H1 (cell line): Measurements from ENCODE around the gene TMEM18. TPM values are rescaled to one million over a fixed set of nuclear protein-coding genes. Genes with fewer than 3 reads are reported as not detected.

Experiments
- CTCF ChIA-PET: fragments of 300-600 bp; sonication (Branson Sonifier 250); formaldehyde crosslinking; loops from one replicate; lab custom pipeline; 2021; ENCODE audit not compliant: partially characterized antibody; lab: Charles Lee
- POLR2A ChIA-PET: fragments of 300-600 bp; sonication (Branson Sonifier 250); formaldehyde crosslinking; loops from one replicate; lab custom pipeline; 2021; ENCODE audit warnings: inconsistent platforms; ENCODE audit not compliant: partially characterized antibody; lab: Charles Lee
- DNase-seq, 2 experiments: peaks; one replicate each; pipeline versions ENCODE4 v3.0.0 to v3.0.0-alpha.2; 2010 to 2022; ENCODE audit warnings: low spot score in 2 of 2, low read depth in 1 of 2, mixed read lengths in 1 of 2
- FAIRE-seq: peaks from 2 replicates; lab custom pipeline; 2011; peaks lifted over from hg19 to GRCh38; lab: Jason Lieb, UNC
- H2AFZ ChIP-seq: 2 replicates; pipeline ENCODE4 v1.8.1; 2012; ENCODE audit warnings: low read length, inconsistent platforms
- H2AK5ac ChIP-seq: 2 replicates; pipeline ENCODE4 v1.6.1; 2013; ENCODE audit warnings: low read depth, low read length
- H2BK120ac ChIP-seq: replicated peaks from 2 replicates; pipeline ENCODE3; 2013; ENCODE audit warnings: low read depth, low read length, inconsistent platforms
- H2BK12ac ChIP-seq: 2 replicates; pipeline ENCODE4 v1.6.1; 2013; ENCODE audit warnings: low read depth, low read length
- H2BK15ac ChIP-seq: 2 replicates; pipeline ENCODE4 v1.6.1; 2013; ENCODE audit warnings: low read length
- H2BK20ac ChIP-seq: 2 replicates; pipeline ENCODE4 v1.6.1; 2013; ENCODE audit warnings: low read length
- H2BK5ac ChIP-seq: 2 replicates; pipeline ENCODE4 v1.6.1; 2013; ENCODE audit warnings: low read depth, low read length
- H3K14ac ChIP-seq: 2 replicates; pipeline ENCODE4 v1.6.1; 2013; ENCODE audit warnings: inconsistent platforms; ENCODE audit not compliant: insufficient read length
- H3K18ac ChIP-seq: 2 replicates; pipeline ENCODE4 v1.6.1; 2013; ENCODE audit warnings: low read length; ENCODE audit errors: extremely low read depth
- H3K23ac ChIP-seq: 2 replicates; pipeline ENCODE4 v1.6.1; 2013; ENCODE audit warnings: inconsistent platforms; ENCODE audit not compliant: insufficient read length
- H3K23me2 ChIP-seq: 2 replicates; pipeline ENCODE4 v1.6.1; 2013; ENCODE audit warnings: low read depth, low read length
- H3K27ac ChIP-seq: 2 replicates; pipeline ENCODE4 v1.6.1; 2011; ENCODE audit warnings: low read depth, low read length, inconsistent platforms
- H3K27me3 ChIP-seq, 4 experiments: replicated peaks in 1 of 4; 1 replicate in 1 of 4; 2 replicates in 3 of 4; pipeline versions ENCODE4 v1.6.1 to v1.8.1; 2011 to 2013; ENCODE audit warnings: low read length in 3 of 4, mild to moderate bottlenecking in 3 of 4, inconsistent platforms in 2 of 4, mixed read lengths in 2 of 4, moderate library complexity in 1 of 4; ENCODE audit not compliant: control insufficient read depth in 3 of 4, insufficient read depth in 3 of 4; ENCODE audit errors: extremely low read depth in 1 of 4
- H3K36me3 ChIP-seq, 4 experiments: 2 replicates each; pipeline versions ENCODE4 v1.6.1 to v1.8.1; 2011 to 2013; ENCODE audit warnings: mild to moderate bottlenecking in 4 of 4, low read length in 3 of 4, moderate library complexity in 2 of 4, control low read depth in 1 of 4, inconsistent platforms in 1 of 4; ENCODE audit not compliant: insufficient read depth in 4 of 4, control insufficient read depth in 2 of 4
- H3K4ac ChIP-seq: replicated peaks from 2 replicates; pipeline ENCODE3; 2013; ENCODE audit warnings: low read length, low read depth, mixed read lengths, inconsistent platforms; ENCODE audit not compliant: insufficient read length
- H3K4me1 ChIP-seq, 4 experiments: replicated peaks in 1 of 4; 1 replicate in 1 of 4; 2 replicates in 3 of 4; pipeline versions ENCODE4 v1.6.1 to v1.8.1; 2011 to 2013; ENCODE audit warnings: low read length in 3 of 4, inconsistent platforms in 2 of 4, mixed read lengths in 1 of 4; ENCODE audit not compliant: insufficient read depth in 4 of 4, control insufficient read depth in 3 of 4
- H3K4me2 ChIP-seq, 2 experiments: 2 replicates each; pipeline versions ENCODE4 v1.6.1 to v1.8.1; 2011 to 2013; ENCODE audit warnings: low read depth in 2 of 2, low read length in 2 of 2, control low read depth in 1 of 2, inconsistent platforms in 1 of 2, mild to moderate bottlenecking in 1 of 2; ENCODE audit not compliant: insufficient read depth in 1 of 2
- H3K4me3 ChIP-seq, 4 experiments: fragments of 200-600, 300-600 bp in 1 of 4; sonication (generic), shearing (Covaris generic), sonication (Bioruptor Twin) in 1 of 4; 2 replicates each; pipeline versions ENCODE4 v1.5.1 to v1.8.1; 2011 to 2016; ENCODE audit warnings: low read length in 4 of 4, low read depth in 3 of 4, control low read depth in 2 of 4, inconsistent platforms in 2 of 4, mild to moderate bottlenecking in 2 of 4, mixed read lengths in 1 of 4, moderate library complexity in 1 of 4; ENCODE audit not compliant: insufficient read depth in 2 of 4; ENCODE audit errors: extremely low read depth in 1 of 4
- H3K56ac ChIP-seq: replicated peaks from 2 replicates; pipeline ENCODE3; 2013; ENCODE audit warnings: low read depth, mild to moderate bottlenecking, mixed read lengths, low read length, inconsistent platforms; ENCODE audit not compliant: insufficient read length
- H3K79me1 ChIP-seq: 2 replicates; pipeline ENCODE4 v1.6.1; 2013; ENCODE audit warnings: low read depth, low read length, control low read depth
- H3K79me2 ChIP-seq, 2 experiments: 2 replicates each; pipeline versions ENCODE4 v1.6.1 to v1.8.1; 2012 to 2013; ENCODE audit warnings: low read length in 2 of 2, mild to moderate bottlenecking in 2 of 2, inconsistent platforms in 1 of 2; ENCODE audit not compliant: insufficient read depth in 2 of 2, control insufficient read depth in 1 of 2
- H3K9ac ChIP-seq, 4 experiments: replicated peaks in 1 of 4; 1 replicate in 1 of 4; 2 replicates in 3 of 4; pipeline versions ENCODE4 v1.6.1 to v1.8.1; 2011 to 2013; ENCODE audit warnings: low read depth in 3 of 4, low read length in 3 of 4, control low read depth in 2 of 4, mild to moderate bottlenecking in 2 of 4, moderate library complexity in 2 of 4, inconsistent platforms in 1 of 4; ENCODE audit errors: extremely low read depth in 1 of 4
- H3K9me3 ChIP-seq, 2 experiments: 2 replicates each; pipeline versions ENCODE4 v1.6.1 to v1.8.1; 2012 to 2013; ENCODE audit warnings: mild to moderate bottlenecking in 2 of 2, moderate library complexity in 2 of 2, control low read depth in 1 of 2, inconsistent platforms in 1 of 2, low read depth in 1 of 2, low read length in 1 of 2, mixed read lengths in 1 of 2; ENCODE audit not compliant: insufficient read depth in 2 of 2
- H4K20me1 ChIP-seq, 2 experiments: replicated peaks in 1 of 2; 2 replicates each; pipeline versions ENCODE3 to v1.8.1; 2011 to 2013; ENCODE audit warnings: inconsistent platforms in 2 of 2, low read length in 2 of 2, mild to moderate bottlenecking in 1 of 2; ENCODE audit not compliant: insufficient read depth in 2 of 2, control insufficient read depth in 1 of 2
- H4K5ac ChIP-seq: 2 replicates; pipeline ENCODE4 v1.6.1; 2013; ENCODE audit warnings: low read length, low read depth, mixed read lengths, inconsistent platforms; ENCODE audit not compliant: insufficient read length
- H4K8ac ChIP-seq: 2 replicates; pipeline ENCODE4 v1.8.0; 2013; ENCODE audit warnings: mild to moderate bottlenecking, moderate library complexity, low read length, inconsistent platforms; ENCODE audit not compliant: insufficient read depth; ENCODE audit errors: extremely low read depth
- H4K91ac ChIP-seq: replicated peaks from 2 replicates; pipeline ENCODE3; 2013; ENCODE audit warnings: low read length, mixed read lengths, inconsistent platforms; ENCODE audit not compliant: insufficient read length
- BCL11A ChIP-seq, 2 experiments: IDR thresholded peaks; one replicate each; pipeline ENCODE4 v1.6.1; 2011; ENCODE audit warnings: low read depth in 2 of 2, low read length in 2 of 2, mild to moderate bottlenecking in 2 of 2
- BRCA1 ChIP-seq: IDR thresholded peaks from 2 replicates; pipeline ENCODE4 v1.6.1; 2012; ENCODE audit warnings: low read depth, low read length, improper control_type of control experiment
- JUN ChIP-seq: IDR thresholded peaks from 2 replicates; pipeline ENCODE4 v1.6.1; 2011; ENCODE audit warnings: low read depth, mild to moderate bottlenecking, improper control_type of control experiment, low read length
- KDM4A ChIP-seq: IDR thresholded peaks from one replicate; pipeline ENCODE4 v1.7.1; 2012; ENCODE audit warnings: low read depth, mild to moderate bottlenecking, moderate library complexity, low read length, inconsistent platforms; ENCODE audit not compliant: severe bottlenecking
- KDM5A ChIP-seq: fragments of 200-600 bp; IDR thresholded peaks from 2 replicates; pipeline ENCODE4 v1.7.1; 2012; ENCODE audit warnings: mild to moderate bottlenecking, low read length, inconsistent platforms, mixed read lengths
- RAD21 ChIP-seq, 2 experiments: IDR thresholded peaks in 1 of 2; conservative IDR thresholded peaks in 1 of 2; 2 replicates each; pipeline ENCODE4 v1.6.1; 2011; ENCODE audit warnings: low read depth in 2 of 2, low read length in 2 of 2, improper control_type of control experiment in 1 of 2, inconsistent platforms in 1 of 2, mild to moderate bottlenecking in 1 of 2, moderate library complexity in 1 of 2
- SIN3A ChIP-seq, 2 experiments: IDR thresholded peaks in 1 of 2; conservative IDR thresholded peaks in 1 of 2; 2 replicates each; pipeline ENCODE4 v1.6.1; 2011 to 2012; ENCODE audit warnings: low read length in 2 of 2, improper control_type of control experiment in 1 of 2, low read depth in 1 of 2, mild to moderate bottlenecking in 1 of 2
- SIRT6 ChIP-seq: IDR thresholded peaks from one replicate; pipeline ENCODE4 v1.7.1; 2012; ENCODE audit warnings: low read length, inconsistent platforms
- SUZ12 ChIP-seq: fragments of 200-600 bp; sonication (generic); IDR thresholded peaks from 2 replicates; pipeline ENCODE4 v1.6.1; 2012; ENCODE audit warnings: mild to moderate bottlenecking, inconsistent platforms, low read length, moderate library complexity, mixed read lengths
- polyA plus RNA-seq, 7 experiments: library from polyadenylated mRNA; depleted of rRNA in 3 of 7; stranded (reverse) in 5 of 7; unstranded in 2 of 7; fragments of >200 nt in 5 of 7; fragments of 200-250 nt in 2 of 7; gene quantifications; 1 replicate in 5 of 7; 2 replicates in 1 of 7; 4 replicates in 1 of 7; pipeline versions ENCODE4 v1.2.1 to v1.2.3, GENCODE V29; 2011 to 2013; ENCODE audit warnings: missing spikeins in 2 of 7, mixed read lengths in 2 of 7
- total RNA-seq: library from RNA; stranded (reverse); fragmentation: NEBNext Ultra II Directional; extraction: Animal tissue kit (Norgen Biotek cat#: 25700); gene quantifications from 2 replicates; pipeline ENCODE4 v1.2.1, GENCODE V29; 2021
- TF ChIP-seq, protein P1 (sequence below), 3 experiments: IDR thresholded peaks; 1 replicate in 2 of 3; 2 replicates in 1 of 3; pipeline versions ENCODE4 v1.5.1 to v1.6.1; 2011; ENCODE audit warnings: low read length in 3 of 3, mild to moderate bottlenecking in 3 of 3, inconsistent platforms in 2 of 3, low read depth in 1 of 3, moderate library complexity in 1 of 3; ENCODE audit not compliant: insufficient read depth in 1 of 3; ENCODE audit errors: control extremely low read depth in 1 of 3
- TF ChIP-seq, protein P2 (sequence below): IDR thresholded peaks from 2 replicates; pipeline ENCODE4 v1.6.1; 2012; ENCODE audit warnings: inconsistent platforms

The TMEM18 gene
- total and polyA plus RNA-seq, 2 of the 8 experiments (the other 6 are each of a cell fraction or from before 2014, with no cell fraction given), result 22.4 to 27.1 TPM

DNA sequence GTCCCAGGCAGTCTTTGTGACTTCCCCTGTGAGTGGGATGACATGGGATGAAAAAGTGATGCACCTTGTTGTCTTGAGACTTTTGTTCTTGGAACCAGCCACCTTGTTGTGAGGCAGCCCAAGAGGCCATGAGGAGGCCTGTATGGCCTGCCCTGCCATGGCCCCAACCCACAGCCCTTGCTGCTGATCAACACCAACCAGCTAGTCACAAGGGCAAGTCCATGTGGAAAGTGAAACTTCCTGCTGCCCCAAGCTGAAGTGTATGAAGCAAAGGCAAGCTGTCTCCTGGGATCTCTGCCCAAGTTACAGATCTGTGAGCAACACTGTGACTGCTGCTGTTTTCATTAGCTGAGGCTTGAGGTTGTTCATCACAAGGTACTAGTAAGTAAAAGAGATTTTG is 21.6 kb downstream of the TMEM18 start:
- no peak overlapping the region for H3K23ac ChIP-seq
- H4K20me1 ChIP-seq, result no peaks in the 10 kb centered on the region
- no peak overlapping the region for H4K8ac ChIP-seq
- H4K91ac ChIP-seq, result no peak overlapping the region
- H3K14ac ChIP-seq, result no peak overlapping the region
- no peak overlapping the region for H2AK5ac ChIP-seq
- H2BK5ac ChIP-seq, result no peak overlapping the region
- H3K9me3 ChIP-seq, result no peaks in the 10 kb centered on the region
- ChIA-PET CTCF (interaction anchor here (1.0 to 1.4 kb wide), 2 partner anchors 12 to 15 kb away, joined by 3 to 4 read pairs; no protein-coding TSS in a partner anchor), POLR2A (no interaction called here)
- no peak overlapping the region for H2AFZ ChIP-seq
- H4K5ac ChIP-seq, result no peak overlapping the region
- no peak overlapping the region for H2BK120ac ChIP-seq
- H3K4me1 ChIP-seq, result peaks cover 0 to 3% (median 0%) of the 10 kb centered on the region in 4 experiments; a peak in 1 of 7 replicates
- no peaks in the 10 kb centered on the region for H3K79me1 ChIP-seq
- DNase-seq (peak in 1 of 2 experiments; percentile 26), FAIRE-seq (no peak)
- no peak overlapping the region for H3K4me3 ChIP-seq
- no peak overlapping the region for H3K4me2 ChIP-seq
- no peak overlapping the region for H2BK20ac ChIP-seq
- H3K23me2 ChIP-seq, result 0 out of 2 replicates have a peak, but pooled peaks cover 1% of the 10 kb centered on the region
- no peak overlapping the region for H3K27ac ChIP-seq
- no peak overlapping the region for H2BK12ac ChIP-seq
- no peak overlapping the region for H3K56ac ChIP-seq
- H3K18ac ChIP-seq, result no peak overlapping the region
- no peaks in the 10 kb centered on the region for H3K79me2 ChIP-seq
- no peaks in the 10 kb centered on the region; a peak in 1 of 7 replicates for H3K27me3 ChIP-seq
- no peak overlapping the region for H2BK15ac ChIP-seq
- no peak overlapping the region for H3K4ac ChIP-seq
- no peaks in the 10 kb centered on the region for H3K36me3 ChIP-seq
- no peak overlapping the region for H3K9ac ChIP-seq
- TF ChIP-seq KDM4A (no peak), RAD21 (IDR thresholded peaks at IDR 0.05 in 1 of 2, conservative IDR thresholded peaks at IDR 0.05 in 1 of 2; ENCODE audit: low read depth in 2 of 2, low read length in 2 of 2) (no peak), JUN (no peak), SUZ12 (no peak), BRCA1 (no peak), BCL11A (IDR thresholded peaks at IDR 0.05; ENCODE audit: low read depth in 2 of 2, low read length in 2 of 2) (no peak), SIRT6 (no peak), KDM5A (no peak), SIN3A (conservative IDR thresholded peaks at IDR 0.05 in 1 of 2, IDR thresholded peaks at IDR 0.05 in 1 of 2; ENCODE audit: low read depth in 1 of 2, low read length in 2 of 2) (no peak)
- TF ChIP-seq, protein P1, sequence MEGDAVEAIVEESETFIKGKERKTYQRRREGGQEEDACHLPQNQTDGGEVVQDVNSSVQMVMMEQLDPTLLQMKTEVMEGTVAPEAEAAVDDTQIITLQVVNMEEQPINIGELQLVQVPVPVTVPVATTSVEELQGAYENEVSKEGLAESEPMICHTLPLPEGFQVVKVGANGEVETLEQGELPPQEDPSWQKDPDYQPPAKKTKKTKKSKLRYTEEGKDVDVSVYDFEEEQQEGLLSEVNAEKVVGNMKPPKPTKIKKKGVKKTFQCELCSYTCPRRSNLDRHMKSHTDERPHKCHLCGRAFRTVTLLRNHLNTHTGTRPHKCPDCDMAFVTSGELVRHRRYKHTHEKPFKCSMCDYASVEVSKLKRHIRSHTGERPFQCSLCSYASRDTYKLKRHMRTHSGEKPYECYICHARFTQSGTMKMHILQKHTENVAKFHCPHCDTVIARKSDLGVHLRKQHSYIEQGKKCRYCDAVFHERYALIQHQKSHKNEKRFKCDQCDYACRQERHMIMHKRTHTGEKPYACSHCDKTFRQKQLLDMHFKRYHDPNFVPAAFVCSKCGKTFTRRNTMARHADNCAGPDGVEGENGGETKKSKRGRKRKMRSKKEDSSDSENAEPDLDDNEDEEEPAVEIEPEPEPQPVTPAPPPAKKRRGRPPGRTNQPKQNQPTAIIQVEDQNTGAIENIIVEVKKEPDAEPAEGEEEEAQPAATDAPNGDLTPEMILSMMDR (IDR thresholded peaks at IDR 0.05; ENCODE audit: control extremely low read depth in 1 of 3, insufficient read depth in 1 of 3, low read depth in 1 of 3, low read length in 3 of 3), result no peak
- TF ChIP-seq, protein P2, sequence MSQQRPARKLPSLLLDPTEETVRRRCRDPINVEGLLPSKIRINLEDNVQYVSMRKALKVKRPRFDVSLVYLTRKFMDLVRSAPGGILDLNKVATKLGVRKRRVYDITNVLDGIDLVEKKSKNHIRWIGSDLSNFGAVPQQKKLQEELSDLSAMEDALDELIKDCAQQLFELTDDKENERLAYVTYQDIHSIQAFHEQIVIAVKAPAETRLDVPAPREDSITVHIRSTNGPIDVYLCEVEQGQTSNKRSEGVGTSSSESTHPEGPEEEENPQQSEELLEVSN, result no peak
